Neutrophil (primary cell): Measurements from ENCODE around the gene RPS26.

Experiments used
- H3K27ac ChIP-seq: fragments of 200-600 bp; sonication (generic); 2 replicates; pipeline ENCODE4 v1.5.1; 2016; ENCODE audit warnings: mild to moderate bottlenecking, moderate library complexity
- H3K27me3 ChIP-seq: fragments of 200-600 bp; sonication (generic); 2 replicates; pipeline ENCODE4 v1.6.0; 2016; ENCODE audit warnings: mild to moderate bottlenecking
- H3K36me3 ChIP-seq: fragments of 200-600 bp; sonication (generic); 2 replicates; pipeline ENCODE4 v1.5.1; 2017
- H3K4me1 ChIP-seq, 2 experiments: fragments of 200-600 bp in 1 of 2; sonication (generic) in 1 of 2; 1 replicate in 1 of 2; 2 replicates in 1 of 2; pipeline versions ENCODE4 v1.5.1 to v1.6.1; 2013 to 2016; ENCODE audit warnings: low read depth in 1 of 2, low read length in 1 of 2, mild to moderate bottlenecking in 1 of 2, moderate library complexity in 1 of 2; ENCODE audit not compliant: control insufficient read depth in 1 of 2, insufficient read depth in 1 of 2
- H3K4me3 ChIP-seq, 2 experiments: fragments of 200-600 bp in 1 of 2; sonication (generic) in 1 of 2; 1 replicate in 1 of 2; 2 replicates in 1 of 2; pipeline ENCODE4 v1.5.1; 2013 to 2016; ENCODE audit warnings: low read depth in 1 of 2, low read length in 1 of 2, mild to moderate bottlenecking in 1 of 2, moderate library complexity in 1 of 2
- H3K9me3 ChIP-seq: fragments of 200-600 bp; sonication (generic); 2 replicates; pipeline ENCODE4 v1.5.1; 2016
- CTCF ChIP-seq: fragments of 200-600 bp; sonication (generic); IDR thresholded peaks from 2 replicates; pipeline ENCODE4 v1.5.1; 2016; ENCODE audit warnings: antibody characterized with exemption

The RPS26 gene

DNA sequence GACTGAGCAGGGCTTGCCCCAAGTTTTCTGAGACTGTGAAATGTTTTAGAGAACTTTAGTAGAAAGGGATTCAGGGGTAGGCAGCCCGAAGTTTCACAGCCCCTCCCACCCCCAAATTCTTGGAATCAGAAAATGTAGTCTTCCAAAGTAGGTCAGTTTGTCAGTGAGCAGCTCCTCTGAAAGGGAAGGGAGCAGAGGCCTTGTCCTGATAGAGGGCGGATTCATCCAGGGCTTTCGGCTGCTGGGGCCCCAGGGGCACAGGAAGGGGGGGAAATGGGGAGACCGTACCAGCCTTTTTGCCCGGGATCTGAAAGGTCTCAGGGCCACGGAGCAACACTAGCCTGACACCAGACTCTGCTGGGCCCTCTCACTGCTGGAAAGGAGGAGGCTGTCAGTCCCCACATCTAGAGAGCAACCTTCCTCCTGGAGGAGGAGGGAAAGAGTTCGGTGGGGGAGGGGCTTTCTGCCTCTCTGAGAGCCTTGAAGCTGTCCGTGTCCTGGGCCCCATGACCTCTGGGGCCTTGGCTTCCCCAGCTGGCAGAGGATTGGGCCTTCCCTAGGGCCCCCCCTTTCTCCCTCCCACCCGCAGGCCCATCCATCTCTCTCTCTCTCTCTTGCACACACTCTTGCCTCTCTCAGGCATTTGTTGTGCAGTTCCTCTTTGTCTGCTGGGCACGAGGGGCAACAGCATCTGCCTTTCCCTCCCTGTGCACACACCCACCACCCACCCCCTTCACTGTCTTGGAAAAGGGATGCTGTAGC is 21.1 kb upstream of the RPS26 start, which contains the start of gene IKZF4:
IKZF4 (plus strand) TSS at position 621 of the 762 bp plus-strand sequence. CDS start 451 bp downstream, outside the sequence.
- H3K27ac ChIP-seq: peak within 1 kb of the TSS; percentile 63
- no peaks in the 10 kb centered on the region for H3K27me3 ChIP-seq
- TF ChIP-seq CTCF: no peak
- H3K36me3 ChIP-seq: no peaks in the 10 kb centered on the region
- H3K4me1 ChIP-seq: peaks cover 26% of the 10 kb centered on the region in 2 experiments
- H3K4me3 ChIP-seq: peak within 1 kb of the TSS; percentile 45 to 50
- no peaks in the 10 kb centered on the region for H3K9me3 ChIP-seq

DNA sequence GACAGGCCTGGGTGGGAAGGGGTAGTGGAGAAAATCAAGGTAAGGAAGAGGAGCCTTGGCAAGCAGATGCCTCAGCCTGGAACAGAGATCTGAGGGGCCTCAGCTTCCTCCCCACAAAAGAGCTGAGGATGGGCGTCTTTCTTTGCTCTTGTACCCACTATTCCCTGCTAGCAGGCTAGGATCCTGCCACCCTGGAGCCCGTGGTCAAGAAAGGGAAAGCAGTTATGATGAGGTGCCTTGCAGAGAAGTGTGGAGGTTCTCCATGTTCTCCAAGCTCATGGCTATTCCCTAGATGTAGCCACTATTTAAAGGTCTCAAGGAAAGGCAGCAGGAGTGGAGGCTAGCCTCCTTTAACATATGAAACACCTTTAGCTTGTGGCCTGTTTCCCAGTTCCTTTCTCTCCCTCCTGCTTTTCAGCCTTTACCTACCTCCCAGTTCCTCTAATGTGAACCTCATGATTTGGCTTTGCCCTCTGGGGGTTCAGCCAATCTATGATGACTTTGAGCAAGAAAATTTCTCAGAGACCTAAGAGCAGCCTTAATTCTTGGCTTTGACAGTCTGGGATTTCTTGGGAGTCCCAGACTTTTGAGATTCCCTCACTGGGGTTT is 19.7 kb upstream of the RPS26 start:
- Histone ChIP-seq H3K27ac (peak overlapping the region; percentile 63), H3K4me3 (no peak overlapping the region), H3K9me3 (no peaks in the 10 kb centered on the region), H3K27me3 (no peaks in the 10 kb centered on the region), H3K4me1 (peaks cover 26% of the 10 kb centered on the region in 2 experiments), H3K36me3 (no peaks in the 10 kb centered on the region)
- TF ChIP-seq CTCF: no peak

GRCh38 chr12:56028511-56029165 is 13.1 kb upstream of the RPS26 start:
- H3K9me3 ChIP-seq: no peaks in the 10 kb centered on the region
- no peak for TF ChIP-seq CTCF
- no peak overlapping the region for H3K4me3 ChIP-seq
- H3K27ac ChIP-seq: peak overlapping the region; percentile 64
- no peaks in the 10 kb centered on the region for H3K36me3 ChIP-seq
- no peaks in the 10 kb centered on the region for H3K27me3 ChIP-seq
- peaks cover 36 to 37% of the 10 kb centered on the region in 2 experiments for H3K4me1 ChIP-seq

GRCh38 chr12:56029166-56029519 is 12.6 kb upstream of the RPS26 start:
- no peak for TF ChIP-seq CTCF
- H3K36me3 ChIP-seq: no peaks in the 10 kb centered on the region
- no peaks in the 10 kb centered on the region for H3K9me3 ChIP-seq
- H3K27me3 ChIP-seq: no peaks in the 10 kb centered on the region
- H3K27ac ChIP-seq: peak overlapping the region; percentile 64
- peaks cover 36 to 37% of the 10 kb centered on the region in 2 experiments for H3K4me1 ChIP-seq
- H3K4me3 ChIP-seq: no peak overlapping the region

DNA sequence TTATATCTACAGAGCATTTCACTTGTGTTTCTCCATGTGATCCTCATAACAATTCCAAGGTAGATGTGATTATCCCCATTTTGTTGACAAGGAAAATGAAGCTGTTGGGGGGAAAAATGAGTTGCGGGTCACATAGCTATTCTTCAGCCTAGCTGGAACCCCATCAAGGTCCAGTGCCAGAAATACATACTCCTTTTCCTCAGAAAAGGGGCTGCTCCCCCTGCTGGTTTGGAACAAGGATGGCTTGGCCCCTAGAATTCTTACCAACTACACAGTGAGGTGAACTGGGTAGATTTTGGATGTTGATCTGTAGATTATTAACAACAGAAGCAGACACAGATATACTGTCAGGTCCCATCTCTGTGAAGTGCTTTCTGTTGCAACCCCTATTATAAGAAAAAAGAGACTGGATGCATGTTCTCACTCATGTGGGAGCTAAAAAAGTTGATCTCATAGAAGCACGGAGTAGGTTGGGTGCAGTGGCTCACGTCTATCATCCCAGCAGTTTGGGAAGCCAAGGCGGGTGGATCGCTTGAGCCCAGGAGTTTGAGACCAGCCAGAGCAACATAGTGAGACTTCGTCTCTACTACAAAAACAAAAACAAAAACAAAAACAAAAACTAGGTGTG is 11.9 kb upstream of the RPS26 start:
- Histone ChIP-seq H3K36me3 (no peaks in the 10 kb centered on the region), H3K4me1 (peaks cover 33 to 34% of the 10 kb centered on the region in 2 experiments), H3K27me3 (no peaks in the 10 kb centered on the region), H3K9me3 (no peaks in the 10 kb centered on the region), H3K4me3 (no peak overlapping the region), H3K27ac (no peak overlapping the region)
- no peak for TF ChIP-seq CTCF
